CD4-positive, alpha-beta T cell treated with Interleukin-15 for 1 hour (primary cell): Measurements from ENCODE around the gene TYR.
"Not testable (repeated sequence)": the region's sequence is repeated elsewhere in the genome, so short reads cannot be mapped to it uniquely, and the experiment has no call there.

Source experiments
- DNase-seq: peaks from one replicate; pipeline ENCODE4 v3.0.0-alpha.2; 2020

The TYR gene

GRCh38 chr11:89273220-89273619, 95.5 kb downstream of the TYR start:
- DNase-seq, result not testable (repeated sequence)

- DNase-seq, result no peak
Observed at GRCh38 chr11:89275966-89276365, 98.3 kb downstream of the TYR start.

GRCh38 chr11:89279176-89279575, 101.5 kb downstream of the TYR start:
- DNase-seq, result no peak

GRCh38 chr11:89281032-89281677, 103.5 kb downstream of the TYR start:
- not testable (repeated sequence) for DNase-seq

- DNase-seq, result not testable (repeated sequence)
Observed at GRCh38 chr11:89286601-89287000, 108.9 kb downstream of the TYR start.

- DNase-seq, result not testable (repeated sequence)
Observed at GRCh38 chr11:89288004-89288403, 110.3 kb downstream of the TYR start.

GRCh38 chr11:89293965-89294679, 116.4 kb downstream of the TYR start:
- no peak for DNase-seq

- DNase-seq, result not testable (repeated sequence)
Observed at GRCh38 chr11:89295023-89295422, 117.3 kb downstream of the TYR start.

GRCh38 chr11:89303029-89303428, 125.4 kb downstream of the TYR start:
- not testable (repeated sequence) for DNase-seq

GRCh38 chr11:89308272-89308671, 130.6 kb downstream of the TYR start:
- DNase-seq, result not testable (repeated sequence)

GRCh38 chr11:89309321-89309985, 131.8 kb downstream of the TYR start:
- not testable (repeated sequence) for DNase-seq

GRCh38 chr11:89310607-89311006, 132.9 kb downstream of the TYR start:
- not testable (repeated sequence) for DNase-seq

GRCh38 chr11:89321401-89321800, 143.7 kb downstream of the TYR start:
- DNase-seq, result no peak

- DNase-seq, result no peak
Observed at GRCh38 chr11:89327885-89328284, 150.2 kb downstream of the TYR start.

- DNase-seq, result not testable (repeated sequence)
Observed at GRCh38 chr11:89331940-89332339, 154.3 kb downstream of the TYR start.

GRCh38 chr11:89333704-89334103, 156.0 kb downstream of the TYR start:
- not testable (repeated sequence) for DNase-seq

- not testable (repeated sequence) for DNase-seq
Observed at GRCh38 chr11:89337100-89337650, 159.5 kb downstream of the TYR start.

- not testable (repeated sequence) for DNase-seq
Observed at GRCh38 chr11:89338073-89338472, 160.4 kb downstream of the TYR start.

GRCh38 chr11:89340450-89340849, 162.8 kb downstream of the TYR start:
- not testable (repeated sequence) for DNase-seq

GRCh38 chr11:89342880-89343572, 165.4 kb downstream of the TYR start:
- DNase-seq, result not testable (repeated sequence)
